ENCODE data around the gene HM13.
"Not testable (repeated sequence)": the region's sequence is repeated elsewhere in the genome, so short reads cannot be mapped to it uniquely, and the experiment has no call there.

HM13 gene

GRCh38 chr20:31502884-31503673 is 11.2 kb upstream of the HM13 start:
- DNase-seq, result peak in 1 of 2 experiments; percentile 67

DNA sequence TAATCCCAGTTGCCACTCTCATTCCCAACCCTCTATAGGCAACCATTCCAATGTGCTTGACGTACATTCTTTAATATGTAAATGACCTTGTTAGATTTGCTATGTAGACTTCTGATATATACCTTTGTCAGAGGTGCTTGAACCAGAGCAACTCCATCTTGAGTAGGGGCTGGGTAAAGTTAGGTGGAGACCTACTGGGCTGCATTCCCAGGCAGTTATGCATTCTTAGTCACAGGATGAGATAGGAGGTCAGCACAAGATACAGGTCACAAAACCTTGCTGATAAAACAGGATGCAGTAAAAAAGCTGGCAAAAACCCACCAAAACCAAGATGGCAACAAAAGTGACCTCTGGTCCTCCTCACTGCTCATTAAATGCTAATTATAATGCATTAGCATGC is 8.3 kb upstream of the HM13 start:
- no peak for DNase-seq

DNA sequence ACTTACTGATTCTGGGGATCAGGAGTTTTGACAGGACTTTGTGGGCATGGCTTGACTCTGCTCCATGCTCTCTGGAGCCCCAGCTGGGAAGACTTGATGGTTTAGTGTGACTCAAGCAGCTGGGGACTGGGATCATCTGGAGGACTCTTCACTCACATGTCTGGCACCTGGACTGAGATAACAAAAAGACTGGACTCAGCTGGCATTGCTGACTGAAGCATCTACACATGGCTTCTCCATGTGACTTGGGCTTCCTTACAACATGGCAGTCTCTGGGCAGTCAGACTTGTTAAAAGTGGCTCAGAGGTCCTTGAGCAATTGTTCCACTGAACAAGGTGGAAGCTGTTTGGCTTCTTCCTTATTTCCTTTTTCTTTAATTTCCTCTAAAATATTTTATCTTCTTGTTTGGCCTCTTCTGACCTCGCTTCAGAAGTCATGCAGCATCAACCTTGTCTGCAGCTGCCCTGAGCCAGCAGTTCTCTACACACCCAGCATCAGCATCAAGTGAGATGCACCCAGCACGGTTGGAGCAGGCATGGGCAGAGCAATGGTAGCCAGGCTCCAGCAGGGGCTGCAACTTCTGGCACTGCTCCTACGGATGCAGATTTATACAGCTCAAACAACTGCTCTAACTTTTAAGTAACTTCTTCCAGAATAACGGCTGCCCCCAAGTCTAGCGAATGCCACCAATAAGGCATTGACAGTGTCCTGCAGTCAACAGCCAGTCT is 5.6 kb upstream of the HM13 start:
- no peak for DNase-seq

DNA sequence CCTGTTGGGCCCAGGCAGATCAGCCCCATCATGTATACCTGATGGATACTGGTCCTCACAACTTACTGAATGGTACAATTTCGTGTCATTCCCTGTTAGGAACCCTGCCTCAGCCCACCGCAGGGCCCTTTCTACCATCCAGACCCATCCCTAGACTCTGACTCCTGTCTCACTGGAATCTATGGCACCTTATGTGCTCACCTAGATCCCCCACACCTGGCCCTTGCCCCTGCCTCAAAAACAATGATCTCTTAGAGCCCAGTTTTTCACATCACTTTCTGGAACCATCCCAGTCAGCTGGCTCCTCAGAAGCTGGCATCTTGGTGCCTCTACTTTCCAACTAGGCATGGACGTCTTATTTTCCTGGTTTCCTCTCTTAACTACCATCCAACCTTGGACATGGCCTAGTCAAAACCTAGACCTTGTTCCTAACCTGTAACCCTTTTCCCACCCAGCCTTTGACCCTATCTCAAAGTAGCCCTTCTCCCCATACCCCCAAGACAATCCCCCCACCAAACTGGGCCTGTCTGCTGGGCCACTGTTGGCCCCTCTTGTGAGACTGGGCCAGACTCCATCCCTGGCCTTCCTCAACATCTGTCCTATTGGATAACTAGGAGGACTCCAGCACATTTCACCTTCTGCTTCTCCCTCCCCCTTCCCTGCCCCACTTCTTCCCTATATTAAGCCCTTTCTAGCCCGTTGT is 981 bp downstream of the HM13 start:
- no peak for DNase-seq

GRCh38 chr20:31515775-31516107 is 1.5 kb downstream of the HM13 start:
- no peak for DNase-seq

- no peak for DNase-seq
Measured at GRCh38 chr20:31516166-31516565, 1.9 kb downstream of the HM13 start.

GRCh38 chr20:31516651-31517050 is 2.4 kb downstream of the HM13 start:
- DNase-seq, result no peak

- no peak for DNase-seq
Measured at GRCh38 chr20:31517373-31517772, 3.1 kb downstream of the HM13 start.

- DNase-seq, result not testable (repeated sequence)
Measured at GRCh38 chr20:31521267-31521666, 7.0 kb downstream of the HM13 start.

GRCh38 chr20:31522731-31523130 is 8.5 kb downstream of the HM13 start:
- DNase-seq, result no peak

- no peak for DNase-seq
Measured at GRCh38 chr20:31523361-31524283, 9.4 kb downstream of the HM13 start.

- no peak for DNase-seq
Measured at GRCh38 chr20:31527266-31527665, 13.0 kb downstream of the HM13 start.

DNA sequence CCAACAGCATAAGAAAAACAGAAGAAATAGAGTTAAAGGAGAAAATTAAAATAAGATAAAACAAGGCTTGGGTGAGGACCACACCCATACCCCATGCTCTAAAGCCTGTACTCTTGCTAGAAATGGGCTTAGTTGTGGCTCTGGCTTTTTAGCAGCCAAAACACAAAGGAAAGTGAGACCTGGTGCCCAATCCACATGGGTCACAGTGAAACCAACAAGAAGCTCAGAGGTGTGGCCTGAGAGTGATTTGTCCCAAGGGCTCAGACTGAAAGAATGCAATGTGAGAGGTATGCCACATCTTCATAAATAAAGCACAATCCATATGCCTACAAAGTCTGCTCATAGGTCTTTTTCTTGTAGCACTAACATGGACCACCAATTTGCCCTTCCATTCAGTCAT is 21.1 kb downstream of the HM13 start:
- no peak for DNase-seq

DNA sequence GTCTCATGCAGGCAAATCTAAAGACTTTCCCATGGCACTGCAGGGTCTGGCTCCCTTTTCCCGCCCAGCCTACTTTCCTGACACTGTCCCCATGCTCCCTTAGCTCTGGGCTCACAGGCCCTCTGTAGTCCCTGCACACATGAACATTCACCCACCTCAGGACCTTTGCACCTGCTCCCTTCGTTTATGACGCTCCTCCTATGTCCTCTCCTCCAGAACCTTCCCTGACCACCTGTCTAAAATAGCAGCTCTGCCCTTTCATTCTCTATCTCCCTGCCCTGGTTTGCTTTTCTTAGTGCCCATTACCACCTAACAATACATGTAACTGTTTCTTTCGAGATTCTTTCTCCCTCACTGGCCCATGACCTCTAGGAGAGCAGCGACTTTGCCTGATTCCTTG is 22.3 kb downstream of the HM13 start:
- no peak for DNase-seq

DNA sequence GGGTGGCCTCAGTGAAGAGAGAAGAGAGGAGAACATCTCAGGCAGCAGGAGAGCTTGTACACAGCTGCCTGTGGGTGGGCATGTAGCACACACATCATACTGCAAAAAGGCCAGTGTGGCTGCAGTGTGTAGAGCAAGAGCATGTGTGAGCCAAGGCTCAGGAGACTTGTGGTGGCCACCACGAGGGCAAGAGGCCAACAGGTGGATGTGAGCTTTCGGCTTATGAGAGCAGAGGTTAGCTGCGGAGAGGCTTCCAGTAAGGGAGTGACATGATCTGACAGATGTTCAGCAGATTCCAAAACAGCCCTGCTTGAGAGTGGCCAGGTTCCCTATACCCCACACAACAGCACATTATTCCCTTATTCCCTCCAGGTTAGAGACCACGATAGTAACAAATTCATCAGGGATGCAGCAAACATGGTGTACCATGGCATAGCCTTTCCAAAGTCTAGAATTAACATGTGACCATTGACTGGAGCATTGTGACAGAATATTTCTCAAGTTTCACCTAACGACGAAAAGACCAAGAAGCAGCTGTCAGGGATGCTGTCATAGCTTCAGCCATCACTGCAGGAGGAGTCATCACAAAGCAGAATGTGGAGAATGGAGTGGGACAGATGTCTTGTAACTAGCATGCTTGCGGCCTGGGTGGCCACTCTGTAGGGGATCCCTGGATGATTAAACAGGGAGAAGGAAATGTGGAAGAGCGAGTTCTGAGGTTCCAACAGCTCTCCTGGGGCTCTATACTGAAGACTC is 23.1 kb downstream of the HM13 start:
- no peak for DNase-seq

DNA sequence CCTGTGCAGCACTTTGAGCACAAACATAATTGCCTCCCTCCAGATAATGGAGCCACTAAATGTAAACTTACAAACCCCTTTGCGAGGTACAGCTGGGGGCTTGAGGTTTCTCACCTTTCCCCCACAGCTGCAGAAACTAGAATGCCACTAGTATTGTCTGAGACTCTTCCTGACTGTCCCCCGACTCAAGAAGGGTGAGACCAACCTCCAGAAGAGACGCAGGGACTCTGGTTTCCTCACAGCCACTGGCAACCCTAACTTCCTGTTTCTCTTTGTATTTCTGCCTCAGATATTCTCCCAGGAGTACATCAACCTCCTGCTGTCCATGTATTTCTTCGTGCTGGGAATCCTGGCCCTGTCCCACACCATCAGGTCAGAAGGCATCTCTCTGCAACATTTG is 23.6 kb downstream of the HM13 start:
- DNase-seq, result no peak

DNA sequence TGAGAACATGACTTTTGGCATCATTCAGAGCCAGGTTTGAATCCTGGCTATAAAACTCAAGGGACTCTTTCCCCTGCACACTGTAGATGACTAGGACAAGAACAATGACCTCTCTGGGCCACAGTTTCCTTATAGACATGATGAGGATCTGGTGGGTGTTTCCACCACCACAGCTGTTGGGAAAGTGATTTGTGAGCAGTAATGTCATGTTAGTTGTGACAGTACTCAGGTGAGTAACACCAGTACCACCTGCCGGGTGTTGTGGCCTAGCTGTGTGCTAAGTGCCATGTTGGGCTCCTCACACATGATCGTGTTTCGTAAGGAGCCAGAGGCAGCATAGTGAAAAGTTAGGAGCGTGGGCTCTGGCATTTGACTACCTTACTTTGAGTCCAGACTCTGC is 24.1 kb downstream of the HM13 start:
- DNase-seq, result no peak

DNA sequence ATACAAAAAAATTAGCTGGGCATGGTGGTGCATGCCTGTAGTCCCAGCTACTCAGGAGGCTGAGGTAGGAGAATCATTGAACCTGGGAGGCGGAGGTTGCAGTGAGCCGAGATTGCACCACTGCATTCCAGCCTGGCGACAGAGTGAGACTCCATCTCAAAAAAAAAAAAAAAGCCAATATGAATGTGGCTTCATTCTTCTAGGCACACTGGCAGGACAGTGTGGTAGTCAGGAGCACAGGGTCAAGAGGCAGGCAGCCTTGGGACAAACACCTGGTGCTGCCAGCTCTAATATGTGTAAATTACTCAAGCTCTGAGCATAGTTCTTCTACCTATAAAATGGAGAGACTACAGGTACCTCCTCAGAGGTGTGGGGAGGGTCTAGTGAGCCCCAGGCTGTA is 25.4 kb downstream of the HM13 start:
- DNase-seq, result not testable (repeated sequence)

DNA sequence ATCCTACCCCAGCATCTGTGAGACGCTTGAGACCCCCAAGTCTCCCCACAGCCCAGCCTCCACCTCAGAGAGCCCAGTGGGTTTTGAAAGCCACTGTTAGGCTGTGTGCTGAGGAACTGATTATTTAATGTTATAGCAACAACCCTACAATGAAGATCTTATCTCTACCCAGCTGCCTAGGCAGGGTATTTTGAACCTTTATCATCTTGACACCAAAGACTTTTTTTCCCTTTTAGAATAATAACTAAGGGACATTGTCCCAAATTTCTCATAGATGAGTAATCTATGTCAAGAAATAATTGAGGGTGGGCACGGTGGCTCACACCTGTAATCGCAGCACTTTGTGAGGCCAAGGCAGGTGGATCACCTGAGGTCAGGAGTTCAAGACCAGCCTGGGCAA is 26.2 kb downstream of the HM13 start:
- no peak for DNase-seq

- DNase-seq, result no peak
Measured at GRCh38 chr20:31542201-31542842, 28.1 kb downstream of the HM13 start.

- no peak for DNase-seq
Measured at GRCh38 chr20:31542963-31543362, 28.7 kb downstream of the HM13 start.
